ENCODE results near the gene BACH2.
"Not testable (repeated sequence)": the region's sequence is repeated elsewhere in the genome, so short reads cannot be mapped to it uniquely, and the experiment has no call there.

BACH2 gene

GRCh38 chr6:90062051-90062450 is 234.6 kb downstream of the BACH2 start:
- TF ChIP-seq, protein P1, sequence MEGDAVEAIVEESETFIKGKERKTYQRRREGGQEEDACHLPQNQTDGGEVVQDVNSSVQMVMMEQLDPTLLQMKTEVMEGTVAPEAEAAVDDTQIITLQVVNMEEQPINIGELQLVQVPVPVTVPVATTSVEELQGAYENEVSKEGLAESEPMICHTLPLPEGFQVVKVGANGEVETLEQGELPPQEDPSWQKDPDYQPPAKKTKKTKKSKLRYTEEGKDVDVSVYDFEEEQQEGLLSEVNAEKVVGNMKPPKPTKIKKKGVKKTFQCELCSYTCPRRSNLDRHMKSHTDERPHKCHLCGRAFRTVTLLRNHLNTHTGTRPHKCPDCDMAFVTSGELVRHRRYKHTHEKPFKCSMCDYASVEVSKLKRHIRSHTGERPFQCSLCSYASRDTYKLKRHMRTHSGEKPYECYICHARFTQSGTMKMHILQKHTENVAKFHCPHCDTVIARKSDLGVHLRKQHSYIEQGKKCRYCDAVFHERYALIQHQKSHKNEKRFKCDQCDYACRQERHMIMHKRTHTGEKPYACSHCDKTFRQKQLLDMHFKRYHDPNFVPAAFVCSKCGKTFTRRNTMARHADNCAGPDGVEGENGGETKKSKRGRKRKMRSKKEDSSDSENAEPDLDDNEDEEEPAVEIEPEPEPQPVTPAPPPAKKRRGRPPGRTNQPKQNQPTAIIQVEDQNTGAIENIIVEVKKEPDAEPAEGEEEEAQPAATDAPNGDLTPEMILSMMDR (IDR thresholded peaks at IDR 0.05; ENCODE audit: insufficient read depth, low read length): no peak
- no peak for TF ChIP-seq GABPA (IDR thresholded peaks at IDR 0.05; ENCODE audit: low read depth)
- H3K4me3 ChIP-seq (replicated peaks; ENCODE audit: insufficient read depth, low read length): no peak overlapping the region
- peaks cover 4% of the 10 kb centered on the region for H3K27me3 ChIP-seq (ENCODE audit: insufficient read depth, poor library complexity, severe bottlenecking)
- no peak overlapping the region for H3K27ac ChIP-seq (replicated peaks)
- DNase-seq (ENCODE audit: low read depth in 1 of 2, low spot score in 1 of 2): no peak

- not testable (repeated sequence) for DNase-seq (ENCODE audit: low read depth in 1 of 2, low spot score in 1 of 2); H3K27ac ChIP-seq (replicated peaks); H3K27me3 ChIP-seq (ENCODE audit: insufficient read depth, poor library complexity, severe bottlenecking); H3K4me3 ChIP-seq (replicated peaks; ENCODE audit: insufficient read depth, low read length)
These were observed 237.5 kb downstream of the BACH2 start for GRCh38 chr6:90059178-90059577.

DNA sequence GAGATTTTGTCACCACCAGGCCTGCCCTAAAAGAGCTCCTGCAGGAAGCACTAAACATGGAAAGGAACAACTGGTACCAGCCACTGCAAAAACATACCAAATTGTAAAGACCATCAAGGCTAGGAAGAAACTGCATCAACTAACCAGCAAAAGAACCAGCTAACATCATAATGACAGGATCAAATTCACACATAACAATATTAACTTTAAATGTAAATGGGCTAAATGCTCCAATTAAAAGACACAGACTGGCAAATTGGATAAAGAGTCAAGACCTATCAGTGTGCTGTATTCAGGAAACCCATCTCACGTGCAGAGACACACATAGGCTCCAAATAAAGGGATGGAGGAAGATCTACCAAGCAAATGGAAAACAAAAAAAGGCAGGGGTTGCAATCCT is 240.7 kb downstream of the BACH2 start:
- not testable (repeated sequence) for H3K27ac ChIP-seq (replicated peaks)

DNA sequence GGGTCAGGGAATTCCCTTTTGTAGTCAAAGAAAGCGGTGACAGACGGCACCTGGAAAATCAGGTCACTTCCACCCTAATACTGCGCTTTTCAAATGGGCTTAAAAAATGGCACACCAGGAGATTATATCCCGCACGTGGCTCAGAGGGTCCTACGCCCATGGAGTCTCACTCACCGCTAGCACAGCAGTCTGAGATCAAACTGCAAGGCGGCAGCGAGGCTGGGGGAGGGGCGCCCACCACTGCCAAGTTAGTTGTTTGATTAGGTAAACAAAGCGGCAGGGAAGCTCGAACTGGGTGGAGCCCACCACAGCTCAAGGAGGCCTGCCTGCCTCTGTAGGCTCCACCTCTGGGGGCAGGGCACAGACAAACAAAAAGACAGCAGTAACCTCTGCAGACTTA is 242.4 kb downstream of the BACH2 start:
- DNase-seq (ENCODE audit: low read depth in 1 of 2, low spot score in 1 of 2); H3K4me3 ChIP-seq (replicated peaks; ENCODE audit: insufficient read depth, low read length); H3K27me3 ChIP-seq (ENCODE audit: insufficient read depth, poor library complexity, severe bottlenecking): not testable (repeated sequence)

More for the DNA sequence above, 240.7 kb downstream of the BACH2 start:
- not testable (repeated sequence) for H3K4me3 ChIP-seq (replicated peaks; ENCODE audit: insufficient read depth, low read length); DNase-seq (ENCODE audit: low read depth in 1 of 2, low spot score in 1 of 2); H3K27me3 ChIP-seq (ENCODE audit: insufficient read depth, poor library complexity, severe bottlenecking)

GRCh38 chr6:90053614-90054013 is 243.0 kb downstream of the BACH2 start:
- TF ChIP-seq GABPA (IDR thresholded peaks at IDR 0.05; ENCODE audit: low read depth) (no peak), POLR2AphosphoS5 (IDR thresholded peaks at IDR 0.05; ENCODE audit: low read depth) (no peak), SPI1 (IDR thresholded peaks at IDR 0.05; ENCODE audit: borderline replicate concordance, low read depth) (no peak)
- TF ChIP-seq, protein P1 (IDR thresholded peaks at IDR 0.05; ENCODE audit: insufficient read depth, low read length): no peak
- TF ChIP-seq, protein P2, sequence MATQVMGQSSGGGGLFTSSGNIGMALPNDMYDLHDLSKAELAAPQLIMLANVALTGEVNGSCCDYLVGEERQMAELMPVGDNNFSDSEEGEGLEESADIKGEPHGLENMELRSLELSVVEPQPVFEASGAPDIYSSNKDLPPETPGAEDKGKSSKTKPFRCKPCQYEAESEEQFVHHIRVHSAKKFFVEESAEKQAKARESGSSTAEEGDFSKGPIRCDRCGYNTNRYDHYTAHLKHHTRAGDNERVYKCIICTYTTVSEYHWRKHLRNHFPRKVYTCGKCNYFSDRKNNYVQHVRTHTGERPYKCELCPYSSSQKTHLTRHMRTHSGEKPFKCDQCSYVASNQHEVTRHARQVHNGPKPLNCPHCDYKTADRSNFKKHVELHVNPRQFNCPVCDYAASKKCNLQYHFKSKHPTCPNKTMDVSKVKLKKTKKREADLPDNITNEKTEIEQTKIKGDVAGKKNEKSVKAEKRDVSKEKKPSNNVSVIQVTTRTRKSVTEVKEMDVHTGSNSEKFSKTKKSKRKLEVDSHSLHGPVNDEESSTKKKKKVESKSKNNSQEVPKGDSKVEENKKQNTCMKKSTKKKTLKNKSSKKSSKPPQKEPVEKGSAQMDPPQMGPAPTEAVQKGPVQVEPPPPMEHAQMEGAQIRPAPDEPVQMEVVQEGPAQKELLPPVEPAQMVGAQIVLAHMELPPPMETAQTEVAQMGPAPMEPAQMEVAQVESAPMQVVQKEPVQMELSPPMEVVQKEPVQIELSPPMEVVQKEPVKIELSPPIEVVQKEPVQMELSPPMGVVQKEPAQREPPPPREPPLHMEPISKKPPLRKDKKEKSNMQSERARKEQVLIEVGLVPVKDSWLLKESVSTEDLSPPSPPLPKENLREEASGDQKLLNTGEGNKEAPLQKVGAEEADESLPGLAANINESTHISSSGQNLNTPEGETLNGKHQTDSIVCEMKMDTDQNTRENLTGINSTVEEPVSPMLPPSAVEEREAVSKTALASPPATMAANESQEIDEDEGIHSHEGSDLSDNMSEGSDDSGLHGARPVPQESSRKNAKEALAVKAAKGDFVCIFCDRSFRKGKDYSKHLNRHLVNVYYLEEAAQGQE (IDR thresholded peaks at IDR 0.05; ENCODE audit: insufficient replicate concordance, low read depth): no peak
- Histone ChIP-seq H3K27ac (replicated peaks) (no peak overlapping the region), H3K27me3 (ENCODE audit: insufficient read depth, poor library complexity, severe bottlenecking) (no peaks in the 10 kb centered on the region), H3K4me3 (replicated peaks; ENCODE audit: insufficient read depth, low read length) (no peak overlapping the region)
- DNase-seq (ENCODE audit: low read depth in 1 of 2, low spot score in 1 of 2): no peak

More for the DNA sequence above, 242.4 kb downstream of the BACH2 start:
- not testable (repeated sequence) for H3K27ac ChIP-seq (replicated peaks)

DNA sequence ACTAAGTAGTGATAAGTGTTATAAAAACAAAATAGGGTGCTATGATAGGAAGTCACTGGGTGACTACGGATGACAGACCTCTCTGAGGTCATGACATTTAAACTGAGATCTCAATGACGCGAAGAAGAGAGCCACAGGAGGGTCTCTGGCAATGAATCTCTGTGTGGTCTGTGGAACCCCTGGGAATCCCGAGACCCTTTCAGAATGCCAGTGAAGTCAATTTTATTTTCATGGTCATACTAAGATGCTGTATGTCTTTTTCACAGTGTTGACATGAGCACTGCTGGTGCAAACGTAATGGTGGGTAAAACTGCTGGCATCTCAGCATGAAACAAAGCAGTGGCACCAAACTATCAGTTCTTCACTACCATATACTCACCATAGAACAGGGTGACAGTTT is 247.3 kb downstream of the BACH2 start:
- no peak for DNase-seq (ENCODE audit: low read depth in 1 of 2, low spot score in 1 of 2)
- H3K27me3 ChIP-seq (ENCODE audit: insufficient read depth, poor library complexity, severe bottlenecking): no peaks in the 10 kb centered on the region
- no peak for TF ChIP-seq SPI1 (IDR thresholded peaks at IDR 0.05; ENCODE audit: borderline replicate concordance, low read depth)
- TF ChIP-seq, protein P2 (IDR thresholded peaks at IDR 0.05; ENCODE audit: insufficient replicate concordance, low read depth): no peak
- TF ChIP-seq GABPA (IDR thresholded peaks at IDR 0.05; ENCODE audit: low read depth): no peak
- TF ChIP-seq, protein P1 (IDR thresholded peaks at IDR 0.05; ENCODE audit: insufficient read depth, low read length): no peak
- TF ChIP-seq POLR2AphosphoS5 (IDR thresholded peaks at IDR 0.05; ENCODE audit: low read depth): no peak

More for the DNA sequence above, 247.3 kb downstream of the BACH2 start:
- Histone ChIP-seq H3K27ac (replicated peaks) (no peak overlapping the region), H3K4me3 (replicated peaks; ENCODE audit: insufficient read depth, low read length) (no peak overlapping the region)
